Left renal pelvis (tissue), 4 donors: ENCODE results near the gene IKZF3. TPM values are rescaled to one million over a fixed set of nuclear protein-coding genes. Genes with fewer than 3 reads are reported as not detected.
"Not testable (repeated sequence)": the region's sequence is repeated elsewhere in the genome, so short reads cannot be mapped to it uniquely, and the experiment has no call there.

ENCODE experiments used
- DNase-seq, 4 donors: peaks; one replicate each; pipeline ENCODE4 v3.0.0-alpha.2; 2013; ENCODE audit warnings: low read depth in 4 of 4, low spot score in 3 of 4
- polyA plus RNA-seq, 4 donors: library from polyadenylated mRNA; unstranded; fragments of 120-200 nt; gene quantifications; one replicate each; pipeline ENCODE4 v1.2.1, GENCODE V29; 2013; ENCODE audit not compliant: insufficient read length in 4 of 4

The IKZF3 gene
- polyA plus RNA-seq, 4 donors = 0.23 to 0.35 (median 0.30) TPM

DNA sequence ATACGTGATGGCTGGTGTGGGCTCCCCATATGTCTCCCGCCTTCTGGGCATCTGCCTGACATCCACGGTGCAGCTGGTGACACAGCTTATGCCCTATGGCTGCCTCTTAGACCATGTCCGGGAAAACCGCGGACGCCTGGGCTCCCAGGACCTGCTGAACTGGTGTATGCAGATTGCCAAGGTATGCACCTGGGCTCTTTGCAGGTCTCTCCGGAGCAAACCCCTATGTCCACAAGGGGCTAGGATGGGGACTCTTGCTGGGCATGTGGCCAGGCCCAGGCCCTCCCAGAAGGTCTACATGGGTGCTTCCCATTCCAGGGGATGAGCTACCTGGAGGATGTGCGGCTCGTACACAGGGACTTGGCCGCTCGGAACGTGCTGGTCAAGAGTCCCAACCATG is 139.4 kb downstream of the IKZF3 start:
- no peak for DNase-seq

DNA sequence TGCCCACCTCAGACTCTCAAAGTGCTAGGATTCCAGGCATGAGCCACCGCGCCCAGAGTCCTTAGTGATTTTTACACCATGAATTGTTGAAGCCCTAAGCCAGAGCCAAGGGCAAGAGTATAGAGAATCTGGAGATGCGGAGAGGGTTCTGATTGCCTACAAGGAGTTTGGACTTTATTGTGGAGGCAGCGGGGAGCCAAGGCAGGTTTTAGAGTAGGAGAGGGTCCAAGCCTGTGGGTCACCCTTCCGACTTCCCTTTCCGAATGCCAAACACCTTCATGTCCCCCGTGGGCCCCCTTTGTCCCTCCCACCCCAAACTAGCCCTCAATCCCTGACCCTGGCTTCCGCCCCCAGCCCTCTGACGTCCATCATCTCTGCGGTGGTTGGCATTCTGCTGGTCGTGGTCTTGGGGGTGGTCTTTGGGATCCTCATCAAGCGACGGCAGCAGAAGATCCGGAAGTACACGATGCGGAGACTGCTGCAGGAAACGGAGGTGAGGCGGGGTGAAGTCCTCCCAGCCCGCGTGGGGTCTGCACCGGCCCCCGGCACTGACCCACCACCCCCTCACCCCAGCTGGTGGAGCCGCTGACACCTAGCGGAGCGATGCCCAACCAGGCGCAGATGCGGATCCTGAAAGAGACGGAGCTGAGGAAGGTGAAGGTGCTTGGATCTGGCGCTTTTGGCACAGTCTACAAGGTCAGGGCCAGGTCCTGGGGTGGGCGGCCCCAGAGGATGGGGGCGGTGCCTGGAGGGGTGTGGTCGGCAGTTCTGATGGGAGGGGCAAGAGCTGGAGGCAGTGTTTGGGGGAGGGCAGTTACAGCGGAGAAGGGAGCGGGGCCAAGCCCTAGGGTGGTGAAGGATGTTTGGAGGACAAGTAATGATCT is 140.9 kb downstream of the IKZF3 start:
- no peak for DNase-seq

DNA sequence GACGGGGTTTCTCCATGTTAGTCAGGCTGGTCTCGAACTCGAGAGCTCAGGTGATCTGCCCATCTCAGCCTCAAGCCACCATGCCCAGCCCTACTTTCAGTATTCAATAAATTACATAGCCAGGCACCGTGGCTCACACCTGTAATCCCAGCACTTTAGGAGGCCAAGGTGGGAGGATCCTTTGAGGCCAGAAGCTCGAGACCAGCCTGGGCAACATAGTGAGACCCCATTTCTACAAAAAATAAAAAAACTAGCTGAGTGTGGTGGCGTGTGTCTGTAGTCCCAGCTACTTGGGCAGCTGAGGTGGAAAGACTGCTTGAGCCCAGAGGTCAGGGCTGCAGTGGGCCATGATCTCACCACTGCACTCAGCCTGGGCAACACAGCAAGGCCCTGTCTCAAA is 142.0 kb downstream of the IKZF3 start:
- DNase-seq = no peak

DNA sequence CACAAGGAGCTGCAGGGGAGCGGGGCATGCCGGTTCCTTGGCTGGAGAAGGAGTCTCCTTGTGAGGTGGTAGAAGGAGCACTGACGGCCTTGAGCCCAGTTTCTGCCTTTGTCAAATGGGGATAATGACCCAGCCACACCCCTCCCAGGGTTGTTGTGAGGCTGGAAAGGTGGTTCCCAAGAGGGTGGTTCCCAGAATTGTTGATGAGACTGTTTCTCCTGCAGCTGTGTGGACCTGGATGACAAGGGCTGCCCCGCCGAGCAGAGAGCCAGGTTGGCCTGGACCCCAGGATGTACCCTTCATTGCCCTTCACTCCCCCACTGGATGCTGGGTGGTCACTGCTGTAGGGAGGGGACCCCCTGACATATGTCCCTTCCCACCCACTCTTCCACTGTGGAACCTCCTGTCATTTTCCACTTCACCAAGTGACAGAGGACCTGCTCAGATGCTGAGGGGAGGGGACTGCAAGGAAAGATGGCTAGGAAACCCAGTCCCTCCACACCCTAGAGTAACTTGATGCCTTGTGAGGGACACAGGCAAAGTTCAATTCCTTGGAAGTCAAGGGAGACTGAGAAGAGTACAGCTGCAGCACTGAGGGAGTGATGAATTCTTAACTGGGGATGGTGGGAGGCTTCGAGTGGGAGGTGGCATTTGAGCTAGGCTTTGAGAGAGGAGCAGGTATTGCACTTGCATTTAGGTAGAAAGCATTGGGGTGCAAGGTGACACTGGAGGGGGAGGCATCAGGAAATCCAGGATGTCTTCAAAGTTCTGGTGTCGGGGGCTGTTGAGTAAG is 144.4 kb downstream of the IKZF3 start:
- no peak for DNase-seq

DNA sequence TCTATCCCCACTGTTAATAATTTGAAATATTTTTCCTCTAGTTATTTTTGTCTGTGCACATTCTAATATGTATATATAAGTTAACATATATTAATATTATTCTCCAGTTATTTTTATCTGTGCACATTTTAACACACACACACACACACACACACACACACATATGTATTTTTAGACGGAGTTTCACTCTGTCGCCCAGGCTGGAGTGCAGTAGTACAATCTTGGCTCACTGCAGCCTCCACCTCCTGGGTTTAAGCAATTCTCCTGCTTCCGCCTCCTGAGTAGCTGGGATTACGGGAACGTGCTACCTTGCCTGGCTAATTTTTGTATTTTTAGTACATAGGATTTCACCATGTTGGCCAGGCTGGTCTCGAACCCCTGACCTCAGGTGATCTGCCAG is 146.5 kb downstream of the IKZF3 start:
- no peak for DNase-seq

DNA sequence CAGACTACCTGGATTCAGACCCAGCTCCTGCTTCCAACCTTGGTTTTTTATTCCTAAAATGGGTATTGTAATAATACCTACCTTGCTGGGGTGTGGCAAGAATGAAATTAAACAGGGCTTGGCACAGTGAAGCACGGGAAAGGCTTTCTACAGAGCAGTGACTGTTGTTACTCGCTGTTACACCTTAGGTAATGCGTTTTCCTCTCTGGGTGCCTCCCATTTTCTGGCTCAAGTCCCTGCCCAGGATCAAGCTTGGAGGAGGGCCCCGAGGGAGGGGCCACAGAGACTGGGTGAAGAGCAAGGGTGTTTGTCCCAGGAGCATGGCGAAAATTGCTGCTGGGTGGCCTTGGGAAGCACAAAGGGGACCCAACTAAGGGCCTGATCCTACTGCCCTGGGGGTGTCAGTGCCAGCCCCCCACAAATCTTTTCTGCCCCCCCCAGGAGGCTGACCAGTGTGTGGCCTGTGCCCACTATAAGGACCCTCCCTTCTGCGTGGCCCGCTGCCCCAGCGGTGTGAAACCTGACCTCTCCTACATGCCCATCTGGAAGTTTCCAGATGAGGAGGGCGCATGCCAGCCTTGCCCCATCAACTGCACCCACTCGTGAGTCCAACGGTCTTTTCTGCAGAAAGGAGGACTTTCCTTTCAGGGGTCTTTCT is 147.1 kb downstream of the IKZF3 start:
- DNase-seq = no peak

DNA sequence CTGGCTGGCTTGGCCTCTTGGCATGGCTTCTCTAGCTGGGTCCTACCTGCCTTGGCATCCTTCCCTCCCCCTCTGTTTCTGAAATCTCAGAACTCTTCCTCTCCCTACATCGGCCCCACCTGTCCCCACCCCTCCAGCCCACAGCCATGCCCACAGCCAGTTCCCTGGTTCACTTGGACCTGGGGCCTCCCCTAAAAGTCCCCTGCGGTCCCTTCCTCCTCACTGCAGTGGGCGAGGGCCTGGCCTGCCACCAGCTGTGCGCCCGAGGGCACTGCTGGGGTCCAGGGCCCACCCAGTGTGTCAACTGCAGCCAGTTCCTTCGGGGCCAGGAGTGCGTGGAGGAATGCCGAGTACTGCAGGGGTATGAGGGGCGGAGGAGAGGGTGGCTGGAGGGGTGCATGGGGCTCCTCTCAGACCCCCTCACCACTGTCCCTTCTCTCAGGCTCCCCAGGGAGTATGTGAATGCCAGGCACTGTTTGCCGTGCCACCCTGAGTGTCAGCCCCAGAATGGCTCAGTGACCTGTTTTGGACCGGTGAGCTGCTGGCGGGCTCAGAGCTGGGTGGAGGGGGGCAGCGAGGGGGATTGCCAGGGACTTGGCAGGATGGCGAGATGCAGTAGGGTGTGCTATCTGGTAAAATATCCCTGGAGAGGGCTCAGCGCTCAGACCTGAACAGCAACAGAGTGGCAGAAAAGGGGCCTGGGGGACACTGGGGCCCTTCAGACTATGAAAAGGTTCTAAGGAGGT is 147.9 kb downstream of the IKZF3 start:
- no peak for DNase-seq

DNA sequence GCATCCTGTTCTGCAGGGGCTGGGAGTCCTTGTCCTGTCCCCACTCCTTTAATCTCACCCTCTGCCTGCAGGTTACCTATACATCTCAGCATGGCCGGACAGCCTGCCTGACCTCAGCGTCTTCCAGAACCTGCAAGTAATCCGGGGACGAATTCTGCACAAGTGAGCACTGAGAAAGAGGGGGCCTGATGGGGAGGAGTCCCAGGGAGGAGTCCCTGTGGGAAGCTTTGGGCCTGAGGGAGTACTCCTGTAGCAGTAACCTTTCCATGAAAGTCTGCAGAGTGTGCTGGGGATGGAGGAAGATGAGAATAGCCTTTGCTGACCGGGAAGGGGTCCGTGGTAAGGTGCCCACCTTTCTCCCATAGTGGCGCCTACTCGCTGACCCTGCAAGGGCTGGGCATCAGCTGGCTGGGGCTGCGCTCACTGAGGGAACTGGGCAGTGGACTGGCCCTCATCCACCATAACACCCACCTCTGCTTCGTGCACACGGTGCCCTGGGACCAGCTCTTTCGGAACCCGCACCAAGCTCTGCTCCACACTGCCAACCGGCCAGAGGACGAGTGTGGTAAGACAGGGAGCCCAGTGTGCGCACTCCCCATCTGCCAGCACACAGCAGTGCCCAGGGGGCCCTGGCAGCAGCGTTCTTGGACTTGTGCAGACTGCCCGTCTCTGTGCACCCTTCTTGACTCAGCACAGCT is 148.6 kb downstream of the IKZF3 start:
- DNase-seq = no peak

DNA sequence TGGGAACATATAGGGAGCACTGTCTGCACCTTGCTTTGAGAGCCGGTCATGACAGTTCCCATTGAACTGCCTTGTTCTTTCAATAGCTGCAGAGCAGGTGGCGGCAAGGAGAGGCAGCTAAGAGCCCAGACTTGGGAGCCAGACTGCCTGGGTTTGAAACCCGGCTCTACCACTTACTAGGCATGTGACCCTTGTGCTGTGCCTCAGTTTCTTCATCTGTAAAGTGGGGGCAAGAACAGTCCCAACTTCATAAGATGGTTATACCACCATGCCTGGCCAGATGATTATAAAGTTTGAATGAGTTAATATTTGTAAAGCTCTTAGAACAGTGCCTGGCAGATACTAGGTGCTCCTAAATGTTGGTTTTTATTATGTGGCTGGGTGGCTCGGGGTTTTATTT is 149.9 kb downstream of the IKZF3 start:
- no peak for DNase-seq

DNA sequence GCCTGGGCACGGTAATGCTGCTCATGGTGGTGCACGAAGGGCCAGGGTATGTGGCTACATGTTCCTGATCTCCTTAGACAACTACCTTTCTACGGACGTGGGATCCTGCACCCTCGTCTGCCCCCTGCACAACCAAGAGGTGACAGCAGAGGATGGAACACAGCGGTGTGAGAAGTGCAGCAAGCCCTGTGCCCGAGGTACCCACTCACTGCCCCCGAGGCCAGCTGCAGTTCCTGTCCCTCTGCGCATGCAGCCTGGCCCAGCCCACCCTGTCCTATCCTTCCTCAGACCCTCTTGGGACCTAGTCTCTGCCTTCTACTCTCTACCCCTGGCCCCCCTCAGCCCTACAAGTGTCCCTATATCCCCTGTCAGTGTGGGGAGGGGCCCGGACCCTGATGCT is 152.3 kb downstream of the IKZF3 start:
- DNase-seq = no peak

DNA sequence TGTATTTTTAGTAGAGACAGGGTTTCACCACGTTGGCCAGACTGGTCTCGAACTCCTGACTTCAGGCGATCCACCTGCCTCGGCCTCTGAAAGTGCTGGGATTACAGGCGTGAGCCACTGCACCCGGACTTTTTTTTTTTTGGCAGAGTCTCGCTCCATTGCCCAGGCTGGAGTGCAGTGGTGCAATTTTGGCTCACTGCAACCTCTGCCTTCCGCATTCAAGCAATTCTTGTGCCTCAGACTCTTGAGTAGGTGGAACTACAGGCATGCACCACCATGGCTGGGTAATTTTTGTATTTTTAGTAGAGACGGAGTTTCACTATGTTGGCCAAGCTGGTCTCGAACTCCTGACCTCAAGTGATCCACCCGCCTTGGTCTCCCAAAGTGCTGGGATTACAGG is 153.0 kb downstream of the IKZF3 start:
- not testable (repeated sequence) for DNase-seq

DNA sequence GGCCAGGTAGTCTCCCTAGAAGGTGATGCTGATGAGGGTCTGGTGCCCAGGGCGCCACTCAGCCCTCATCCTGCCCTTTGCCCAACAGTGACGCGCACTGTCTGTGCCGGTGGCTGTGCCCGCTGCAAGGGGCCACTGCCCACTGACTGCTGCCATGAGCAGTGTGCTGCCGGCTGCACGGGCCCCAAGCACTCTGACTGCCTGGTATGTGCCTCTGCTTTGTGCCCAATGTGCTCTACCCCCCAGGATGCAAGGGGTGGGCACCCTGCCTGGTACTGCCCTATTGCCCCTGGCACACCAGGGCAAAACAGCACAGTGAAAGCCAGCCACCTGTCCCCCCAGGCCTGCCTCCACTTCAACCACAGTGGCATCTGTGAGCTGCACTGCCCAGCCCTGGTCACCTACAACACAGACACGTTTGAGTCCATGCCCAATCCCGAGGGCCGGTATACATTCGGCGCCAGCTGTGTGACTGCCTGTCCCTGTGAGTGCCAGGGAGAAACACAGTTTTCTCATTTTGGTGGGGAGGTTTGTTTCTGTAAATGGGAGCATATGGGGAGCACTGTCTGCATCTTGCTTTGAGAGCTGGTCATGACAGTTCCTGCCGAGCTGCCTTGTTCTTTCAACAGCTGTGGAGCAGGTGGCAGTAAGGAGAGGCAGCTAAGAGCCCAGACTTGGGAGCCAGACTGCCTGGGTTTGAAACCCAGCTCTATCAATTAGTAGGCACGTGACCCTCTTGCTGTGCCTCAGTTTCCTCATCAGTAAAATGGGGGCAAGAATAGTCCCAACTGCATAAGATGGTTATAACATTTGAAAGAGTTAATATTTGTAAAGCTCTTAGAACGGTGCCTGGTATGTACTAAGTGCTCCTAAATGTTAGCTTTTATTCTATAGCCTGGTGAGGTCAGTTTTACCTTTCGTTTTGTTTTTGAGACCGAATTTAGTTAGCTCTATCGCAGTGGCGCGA is 153.8 kb downstream of the IKZF3 start:
- no peak for DNase-seq

DNA sequence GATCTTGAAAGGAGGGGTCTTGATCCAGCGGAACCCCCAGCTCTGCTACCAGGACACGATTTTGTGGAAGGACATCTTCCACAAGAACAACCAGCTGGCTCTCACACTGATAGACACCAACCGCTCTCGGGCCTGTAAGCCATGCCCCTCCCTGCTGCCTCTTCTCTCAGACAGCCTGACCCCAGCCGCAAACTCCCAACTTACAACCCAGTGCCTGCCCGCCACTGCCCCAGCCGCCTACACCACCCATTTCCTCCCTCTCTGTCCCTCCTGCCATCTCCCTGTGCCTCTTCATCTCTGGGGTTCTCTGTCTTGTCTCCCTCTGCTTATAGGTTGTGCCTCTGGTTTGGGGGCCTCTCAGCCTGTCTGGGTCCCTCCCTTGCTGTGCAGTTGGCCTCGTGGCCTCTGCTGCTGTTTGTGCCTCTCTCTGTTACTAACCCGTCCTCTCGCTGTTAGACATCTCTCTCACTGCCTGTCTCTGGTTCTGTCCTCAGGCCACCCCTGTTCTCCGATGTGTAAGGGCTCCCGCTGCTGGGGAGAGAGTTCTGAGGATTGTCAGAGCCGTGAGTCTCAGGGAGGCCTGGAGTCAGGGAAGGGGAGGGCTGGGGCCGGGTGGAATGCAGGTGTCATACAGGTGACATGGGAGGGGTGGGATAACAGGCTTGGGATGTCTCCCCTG is 154.7 kb downstream of the IKZF3 start:
- no peak for DNase-seq

Other genes with a start within 250 kb of the IKZF3 start
- gene PPP1R1B, start 237.4 kb downstream of the IKZF3 start, polyA plus RNA-seq = 10 to 100 TPM; 12.2 to 46.4 (median 20.3) TPM
- gene STARD3, start 227.2 kb downstream of the IKZF3 start, polyA plus RNA-seq = 10 to 100 TPM; 41.7 to 58.7 (median 49.5) TPM
- gene TCAP, start 199.0 kb downstream of the IKZF3 start, polyA plus RNA-seq = 1 to 10 TPM in 3 of 4 donors, under 1 TPM in 1; 0.96 to 2.9 (median 1.8) TPM
- gene PNMT, start 195.9 kb downstream of the IKZF3 start, polyA plus RNA-seq = 1 to 10 TPM in 3 of 4 donors, under 1 TPM in 1; 0.22 to 4.5 (median 1.8) TPM
- gene PGAP3, start 176.3 kb downstream of the IKZF3 start, polyA plus RNA-seq = 10 to 100 TPM; 26.5 to 45.9 (median 33.8) TPM
- 100 to 1,000 TPM; 103 to 205 (median 178) TPM for gene ERBB2, start 164.2 kb downstream of the IKZF3 start, polyA plus RNA-seq
- gene MIEN1, start 133.8 kb downstream of the IKZF3 start, polyA plus RNA-seq = 10 to 100 TPM; 19.6 to 37.8 (median 34.2) TPM
- 10 to 100 TPM in 3 of 4 donors, 1 to 10 TPM in 1; 2.7 to 48.8 (median 33.1) TPM for gene GRB7, start 126.4 kb downstream of the IKZF3 start, polyA plus RNA-seq
- gene ZPBP2, start 3.9 kb upstream of the IKZF3 start, polyA plus RNA-seq = not detected
- 10 to 100 TPM in 3 of 4 donors, 1 to 10 TPM in 1; 8.2 to 34.0 (median 14.7) TPM for gene GSDMB, start 54.3 kb upstream of the IKZF3 start, polyA plus RNA-seq
- gene ORMDL3, start 63.3 kb upstream of the IKZF3 start, polyA plus RNA-seq = 100 to 1,000 TPM in 2 of 4 donors, 10 to 100 TPM in 2; 89.8 to 105 (median 98.7) TPM
- gene LRRC3C, start 63.4 kb upstream of the IKZF3 start, polyA plus RNA-seq = not detected
- gene GSDMA, start 98.7 kb upstream of the IKZF3 start, polyA plus RNA-seq = 1 to 10 TPM in 3 of 4 donors, under 1 TPM in 1; 0.20 to 3.7 (median 2.4) TPM
- gene PSMD3, start 116.5 kb upstream of the IKZF3 start, polyA plus RNA-seq = 100 to 1,000 TPM in 2 of 4 donors, 10 to 100 TPM in 2; 87.3 to 122 (median 107) TPM
- gene CSF3, start 151.1 kb upstream of the IKZF3 start, polyA plus RNA-seq = under 1 TPM in 1 of 4 donors, not detected in 3; 0.23 TPM
- gene MED24, start 190.1 kb upstream of the IKZF3 start, polyA plus RNA-seq = 100 to 1,000 TPM in 2 of 4 donors, 10 to 100 TPM in 2; 83.4 to 132 (median 104) TPM
- 10 to 100 TPM; 47.8 to 83.6 (median 52.8) TPM for gene THRA, start 198.7 kb upstream of the IKZF3 start, polyA plus RNA-seq
- 1 to 10 TPM; 3.1 to 5.5 (median 4.2) TPM for gene NR1D1, start 236.3 kb upstream of the IKZF3 start, polyA plus RNA-seq